ENCODE results near the gene RAB44. TPM values are rescaled to one million over a fixed set of nuclear protein-coding genes. Genes with fewer than 3 reads are reported as not detected.

Gene RAB44
- polyA plus RNA-seq, 4 donors, result 0.06 to 0.09 (median 0.08) TPM; not detected in 1

- no peak for DNase-seq (ENCODE audit: low read depth in 4 of 4, low spot score in 3 of 4)
Observed at GRCh38 chr6:36685926-36686667, 11.5 kb upstream of the RAB44 start.

DNA sequence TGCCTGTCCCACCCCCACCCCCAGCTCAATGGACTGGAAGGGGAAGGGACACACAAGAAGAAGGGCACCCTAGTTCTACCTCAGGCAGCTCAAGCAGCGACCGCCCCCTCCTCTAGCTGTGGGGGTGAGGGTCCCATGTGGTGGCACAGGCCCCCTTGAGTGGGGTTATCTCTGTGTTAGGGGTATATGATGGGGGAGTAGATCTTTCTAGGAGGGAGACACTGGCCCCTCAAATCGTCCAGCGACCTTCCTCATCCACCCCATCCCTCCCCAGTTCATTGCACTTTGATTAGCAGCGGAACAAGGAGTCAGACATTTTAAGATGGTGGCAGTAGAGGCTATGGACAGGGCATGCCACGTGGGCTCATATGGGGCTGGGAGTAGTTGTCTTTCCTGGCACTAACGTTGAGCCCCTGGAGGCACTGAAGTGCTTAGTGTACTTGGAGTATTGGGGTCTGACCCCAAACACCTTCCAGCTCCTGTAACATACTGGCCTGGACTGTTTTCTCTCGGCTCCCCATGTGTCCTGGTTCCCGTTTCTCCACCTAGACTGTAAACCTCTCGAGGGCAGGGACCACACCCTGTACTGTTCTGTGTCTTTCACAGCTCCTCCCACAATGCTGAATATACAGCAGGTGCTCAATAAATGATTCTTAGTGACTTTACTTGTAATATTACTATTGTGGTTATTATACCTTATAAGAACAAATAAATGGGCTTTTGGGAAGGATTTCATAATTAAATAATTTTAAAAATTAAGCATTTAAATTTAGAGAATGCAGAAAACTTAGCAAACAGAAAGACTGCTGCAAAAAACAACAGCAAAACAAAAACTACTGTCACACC lies 10.7 kb upstream of the RAB44 start:
- DNase-seq (ENCODE audit: low read depth in 4 of 4, low spot score in 3 of 4), result no peak

DNA sequence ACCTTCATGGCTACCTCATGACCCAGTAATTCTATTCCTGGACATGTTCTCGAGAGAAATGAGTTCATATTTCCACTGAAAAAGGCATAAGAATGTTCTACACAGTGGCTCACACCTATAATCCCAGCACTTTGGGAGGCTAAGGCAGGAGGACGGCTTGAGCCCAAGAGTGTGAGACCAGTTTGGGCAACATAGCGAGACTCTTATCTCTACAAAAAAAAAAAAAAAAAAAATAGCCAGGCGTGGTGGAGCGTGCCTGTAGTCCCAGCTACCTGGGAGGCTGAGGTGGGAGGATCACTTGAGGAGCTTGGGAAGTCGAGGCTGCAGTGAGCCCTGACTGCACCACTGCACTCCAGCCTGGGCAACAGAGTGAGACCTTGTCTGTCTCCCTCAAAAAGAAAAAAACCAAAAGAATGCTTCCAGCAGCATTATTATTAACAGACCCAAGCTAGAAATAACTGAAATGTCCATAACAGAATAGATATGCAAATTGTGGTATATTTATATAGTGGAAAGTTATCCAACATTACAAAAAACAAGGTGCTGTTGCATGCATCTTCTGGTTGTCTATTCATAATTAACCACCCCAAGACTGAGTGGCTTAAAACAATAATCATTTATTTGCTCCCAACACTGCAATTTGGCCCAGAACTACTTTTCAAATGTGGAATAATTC lies 9.4 kb upstream of the RAB44 start:
- DNase-seq (ENCODE audit: low read depth in 4 of 4, low spot score in 3 of 4), result no peak

GRCh38 chr6:36688739-36689075 lies 8.9 kb upstream of the RAB44 start:
- no peak for DNase-seq (ENCODE audit: low read depth in 4 of 4, low spot score in 3 of 4)

DNA sequence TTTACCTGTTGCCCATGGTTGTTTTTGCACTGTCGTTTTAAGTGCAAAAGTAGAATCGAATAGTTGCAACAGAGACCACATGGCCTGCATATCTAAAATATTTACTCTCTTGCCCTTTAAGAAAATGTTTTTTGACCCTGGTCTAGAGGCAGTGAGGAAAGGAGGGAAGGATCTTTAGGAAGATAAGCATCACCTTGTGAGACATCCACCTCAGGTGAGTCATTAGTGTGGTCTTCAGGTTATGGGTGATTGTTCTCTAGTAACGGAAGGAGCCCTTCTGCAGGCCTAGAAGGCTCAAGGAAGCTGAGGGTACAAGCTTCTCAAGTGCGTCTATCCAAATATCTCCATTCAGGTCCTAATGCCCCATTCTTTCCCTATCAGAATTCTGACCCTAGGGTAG lies 6.6 kb upstream of the RAB44 start:
- no peak for DNase-seq (ENCODE audit: low read depth in 4 of 4, low spot score in 3 of 4)

DNA sequence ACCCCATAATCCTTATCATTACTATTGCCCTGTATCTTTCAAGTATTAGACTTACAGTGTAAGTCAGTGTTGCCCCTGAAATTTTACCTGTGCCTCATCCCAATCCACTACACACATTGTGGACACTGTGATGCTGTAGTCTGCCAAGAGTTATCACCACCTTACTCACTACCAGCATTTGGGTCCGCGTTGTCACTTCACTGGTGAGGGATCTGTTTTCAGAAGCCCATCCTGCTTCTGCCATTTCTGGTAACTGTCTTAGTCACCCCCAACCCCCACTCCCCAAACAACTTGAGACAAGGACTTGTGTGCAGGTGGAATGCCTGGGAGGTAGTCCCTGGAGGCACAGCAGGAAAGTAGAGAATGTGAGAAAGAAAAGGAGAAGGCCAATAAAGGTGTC lies 6.0 kb upstream of the RAB44 start:
- DNase-seq (ENCODE audit: low read depth in 4 of 4, low spot score in 3 of 4), result no peak

GRCh38 chr6:36692220-36692619 lies 5.4 kb upstream of the RAB44 start:
- no peak for DNase-seq (ENCODE audit: low read depth in 4 of 4, low spot score in 3 of 4)

DNA sequence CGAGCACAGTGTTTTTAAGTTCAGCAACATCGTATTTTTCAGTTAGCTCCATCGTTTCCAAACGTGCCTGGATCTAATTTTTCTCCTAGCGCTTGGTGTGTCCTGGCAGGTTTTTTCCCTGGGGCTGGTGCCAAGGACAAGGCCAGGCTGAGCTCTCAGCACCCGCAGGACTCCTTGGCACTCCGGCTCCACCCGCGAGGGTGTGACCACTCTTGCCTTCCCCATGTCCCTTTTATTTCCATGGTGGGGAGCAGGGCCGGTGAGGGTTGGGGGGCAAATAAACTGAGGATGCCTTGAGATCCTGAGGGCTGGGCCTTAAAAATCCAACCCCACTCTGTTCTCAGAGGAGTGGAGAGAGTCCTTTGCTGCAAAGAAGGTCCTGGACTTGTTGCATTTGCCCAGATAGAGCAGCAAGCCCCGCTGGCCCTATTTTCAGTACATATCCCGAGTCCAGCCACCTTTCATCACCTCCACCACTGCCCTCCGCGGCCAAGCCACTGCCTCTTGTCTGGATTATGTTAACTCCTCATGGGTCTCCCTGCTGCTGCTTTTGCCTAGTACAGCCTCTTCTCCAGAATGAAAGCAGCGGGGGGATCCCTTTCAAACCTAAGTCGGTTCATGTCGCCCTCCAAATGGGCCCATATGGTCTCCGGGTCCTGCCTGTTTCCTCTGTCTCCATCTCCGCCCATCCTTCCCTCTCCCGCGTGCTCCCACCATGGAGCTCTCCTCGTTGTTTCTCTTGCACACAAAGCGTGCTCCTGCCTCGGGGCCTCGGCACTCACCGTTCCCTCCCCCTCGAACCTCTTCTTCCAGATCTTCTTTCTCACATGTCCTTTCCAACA lies 4.5 kb upstream of the RAB44 start:
- DNase-seq (ENCODE audit: low read depth in 4 of 4, low spot score in 3 of 4), result no peak

- no peak for DNase-seq (ENCODE audit: low read depth in 4 of 4, low spot score in 3 of 4)
Observed at GRCh38 chr6:36694616-36695015, 3.0 kb upstream of the RAB44 start.

GRCh38 chr6:36695414-36695813 lies 2.2 kb upstream of the RAB44 start:
- no peak for DNase-seq (ENCODE audit: low read depth in 4 of 4, low spot score in 3 of 4)

GRCh38 chr6:36698196-36698595 lies 570 bp downstream of the RAB44 start:
- no peak for DNase-seq (ENCODE audit: low read depth in 4 of 4, low spot score in 3 of 4)

DNA sequence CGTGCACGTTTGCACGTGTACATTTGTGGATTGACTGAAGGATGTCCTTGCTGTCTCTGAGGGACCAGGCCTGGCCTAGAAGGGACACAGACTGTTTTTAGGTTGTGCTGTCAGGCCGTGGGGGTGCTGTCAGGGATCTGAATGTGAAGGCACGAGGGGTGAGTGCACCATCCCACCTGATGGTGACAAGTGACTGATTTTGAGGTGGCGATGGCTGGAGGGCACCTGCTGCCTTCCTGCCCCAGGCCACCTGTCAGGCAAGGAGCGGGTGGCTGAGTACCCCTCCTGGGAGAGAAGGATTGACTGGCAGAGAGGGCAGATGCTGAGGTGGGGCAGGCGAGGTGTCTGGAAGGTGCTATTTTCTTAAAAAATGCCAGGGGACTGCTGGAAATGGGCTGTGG lies 1.2 kb downstream of the RAB44 start:
- no peak for DNase-seq (ENCODE audit: low read depth in 4 of 4, low spot score in 3 of 4)

DNA sequence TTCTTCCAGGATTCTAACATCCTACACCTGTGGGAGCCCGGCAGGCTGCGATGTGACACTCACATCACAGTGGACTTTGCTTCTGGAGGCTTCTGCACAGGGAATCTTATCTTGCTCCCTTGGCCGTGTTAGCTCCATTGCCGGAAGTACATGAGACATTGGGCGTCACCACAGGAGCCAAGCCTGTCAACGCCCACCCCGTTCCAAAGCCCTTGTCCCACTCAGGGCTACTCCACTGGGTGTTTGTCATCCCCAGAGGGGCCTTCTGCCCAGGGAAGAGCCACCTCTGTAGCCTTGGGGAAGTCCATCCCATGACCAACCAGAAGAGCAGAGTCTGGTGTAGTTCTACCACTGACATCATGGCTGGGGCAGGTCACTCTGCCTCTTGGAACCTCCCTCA lies 1.7 kb downstream of the RAB44 start:
- no peak for DNase-seq (ENCODE audit: low read depth in 4 of 4, low spot score in 3 of 4)

DNA sequence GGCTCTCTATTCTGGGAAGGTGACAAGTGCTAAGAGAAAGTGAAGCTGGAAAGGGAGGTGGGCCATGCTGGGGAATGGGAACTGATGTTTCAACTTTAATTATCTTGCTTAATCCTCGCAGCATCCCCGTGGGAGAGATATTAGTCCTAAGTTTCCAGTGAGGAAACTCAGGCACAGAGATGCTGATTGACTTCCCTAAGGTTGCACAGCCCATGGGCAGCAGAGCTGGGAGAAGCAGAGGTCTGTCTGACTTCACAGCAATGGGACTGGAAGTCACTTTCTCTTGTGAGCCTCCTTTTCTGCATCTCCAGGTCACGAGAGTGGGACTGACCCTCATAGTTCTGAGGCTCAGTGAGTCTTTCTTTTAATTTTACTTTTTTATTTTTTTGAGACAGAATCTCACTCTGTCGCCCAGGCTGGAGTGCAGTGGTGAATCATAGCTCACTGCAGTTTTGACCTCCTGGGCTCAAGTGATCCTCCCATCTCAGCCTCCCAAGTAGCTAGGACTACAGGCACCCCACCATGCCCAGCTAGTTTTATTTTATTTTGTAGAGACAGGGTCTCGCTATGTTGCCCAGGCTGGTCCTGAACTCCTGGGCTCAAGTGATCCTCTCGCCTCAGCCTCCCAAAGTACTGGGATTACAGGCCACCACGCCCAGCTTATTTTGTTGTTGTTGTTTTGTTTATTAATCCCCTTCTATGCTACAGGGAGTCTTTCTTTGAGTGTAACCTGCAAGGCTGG lies 2.6 kb downstream of the RAB44 start:
- DNase-seq (ENCODE audit: low read depth in 4 of 4, low spot score in 3 of 4), result no peak

DNA sequence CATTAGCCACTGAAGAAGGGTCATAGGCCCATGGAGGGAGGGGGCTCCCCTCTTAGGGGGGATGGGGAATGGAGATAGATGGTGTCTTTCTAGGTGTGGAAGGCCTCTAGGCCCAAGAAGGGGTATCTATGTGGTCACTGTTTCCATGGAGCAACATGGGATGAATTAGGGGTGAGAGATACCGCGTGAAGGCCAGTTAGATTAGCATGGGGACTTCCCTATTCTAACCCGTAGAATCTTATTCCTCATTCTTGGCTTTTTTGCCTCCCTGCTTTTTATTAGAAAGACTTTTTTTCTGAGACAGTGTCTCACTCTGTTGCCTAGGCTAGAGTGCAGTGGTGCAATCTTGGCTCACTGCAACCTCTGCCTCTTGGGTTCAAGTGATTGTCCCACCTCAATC lies 3.2 kb downstream of the RAB44 start:
- DNase-seq (ENCODE audit: low read depth in 4 of 4, low spot score in 3 of 4), result no peak

DNA sequence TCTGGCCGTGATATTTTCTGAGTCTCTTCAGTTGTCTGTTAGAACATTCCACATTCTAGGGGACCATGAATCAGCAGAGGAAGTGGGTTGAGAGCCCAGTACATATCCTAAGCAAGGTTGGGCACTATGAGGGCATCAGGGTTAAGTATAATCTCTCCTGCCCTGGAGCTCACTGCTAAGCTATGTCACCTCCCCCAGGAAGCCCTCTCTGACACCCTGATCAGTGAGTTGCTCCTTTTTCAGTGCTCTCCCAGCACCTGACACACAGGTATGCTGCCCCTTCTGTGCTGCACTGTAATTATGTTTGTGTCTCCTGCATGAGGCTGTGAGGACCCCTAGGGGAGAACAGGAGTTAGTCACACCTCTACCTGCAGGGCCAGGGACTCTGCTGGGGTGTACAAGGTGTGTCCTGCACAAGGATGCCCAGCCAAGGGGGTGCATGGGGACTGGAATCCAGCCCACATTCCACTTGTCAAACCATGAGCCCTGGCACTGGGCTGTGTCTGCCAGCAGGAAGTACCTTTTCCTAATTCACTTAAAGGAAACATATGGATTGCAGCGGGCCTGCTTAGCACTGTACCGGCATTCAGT lies 3.9 kb downstream of the RAB44 start:
- no peak for DNase-seq (ENCODE audit: low read depth in 4 of 4, low spot score in 3 of 4)

- DNase-seq (ENCODE audit: low read depth in 4 of 4, low spot score in 3 of 4), result no peak
Observed at GRCh38 chr6:36702656-36703055, 5.0 kb downstream of the RAB44 start.

- no peak for DNase-seq (ENCODE audit: low read depth in 4 of 4, low spot score in 3 of 4)
Observed at GRCh38 chr6:36703081-36703606, 5.5 kb downstream of the RAB44 start.

DNA sequence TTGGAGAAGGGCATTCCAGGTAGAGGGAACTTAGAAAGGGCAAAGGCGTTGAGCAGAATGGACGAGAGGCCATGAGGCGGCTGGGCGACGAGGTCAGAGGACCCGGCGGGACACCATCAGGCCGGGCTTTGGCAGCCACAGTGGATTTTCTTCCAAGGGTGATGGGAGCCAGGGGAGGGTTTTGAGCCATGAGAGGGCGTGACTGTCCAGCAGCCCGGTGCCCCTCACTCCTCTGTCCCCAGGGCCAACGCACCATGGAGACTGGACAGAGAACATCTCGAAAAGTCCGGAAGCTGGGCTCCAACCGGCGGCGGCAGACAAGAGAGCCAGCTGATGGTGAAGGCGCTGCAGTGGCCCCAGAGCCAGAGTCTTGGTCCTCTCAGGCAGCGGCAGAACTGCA lies 6.4 kb downstream of the RAB44 start:
- DNase-seq (ENCODE audit: low read depth in 4 of 4, low spot score in 3 of 4), result no peak

All from right renal pelvis (tissue), 4 donors.